Esophagus squamous epithelium (tissue), 4 donors: ENCODE data around the gene PIP5K1B.

Source experiments
- POLR2A ChIP-seq, 4 donors: fragments of 450-650 bp; IDR thresholded peaks; one replicate each; pipeline ENCODE4 v1.6.1; 2017; ENCODE audit warnings: antibody characterized with exemption in 4 of 4, mild to moderate bottlenecking in 4 of 4, moderate library complexity in 3 of 4
- TF ChIP-seq, protein P1 (sequence below), 6 experiments: fragments of 450-650 bp in 4 of 6; fragments of 200-600 bp in 2 of 6; sonication (generic) in 2 of 6; IDR thresholded peaks; one replicate each; pipeline ENCODE4 v1.5.1; 2016 to 2019; ENCODE audit warnings: antibody characterized with exemption in 6 of 6, mild to moderate bottlenecking in 4 of 6, moderate library complexity in 4 of 6

DNA sequence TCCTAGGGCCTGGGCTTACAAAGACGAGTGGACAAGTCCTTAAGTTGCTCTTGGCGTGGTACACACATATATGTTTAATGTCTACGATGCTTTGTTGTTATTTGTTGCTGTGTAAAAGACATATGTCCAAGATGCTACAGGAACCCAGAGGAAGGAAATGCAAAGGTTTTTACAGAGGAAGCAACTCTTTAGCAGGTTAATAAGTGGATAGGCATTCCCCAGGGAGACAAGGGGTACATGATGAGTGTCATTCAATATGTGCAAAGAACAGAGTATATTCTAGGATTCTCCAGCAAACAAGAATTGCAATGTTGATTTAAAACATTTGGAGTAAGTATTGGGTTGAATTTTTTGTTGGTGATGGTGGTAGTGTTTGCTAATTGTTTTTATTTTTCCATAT lies 92.1 kb downstream of the PIP5K1B start:
- TF ChIP-seq, protein P1, sequence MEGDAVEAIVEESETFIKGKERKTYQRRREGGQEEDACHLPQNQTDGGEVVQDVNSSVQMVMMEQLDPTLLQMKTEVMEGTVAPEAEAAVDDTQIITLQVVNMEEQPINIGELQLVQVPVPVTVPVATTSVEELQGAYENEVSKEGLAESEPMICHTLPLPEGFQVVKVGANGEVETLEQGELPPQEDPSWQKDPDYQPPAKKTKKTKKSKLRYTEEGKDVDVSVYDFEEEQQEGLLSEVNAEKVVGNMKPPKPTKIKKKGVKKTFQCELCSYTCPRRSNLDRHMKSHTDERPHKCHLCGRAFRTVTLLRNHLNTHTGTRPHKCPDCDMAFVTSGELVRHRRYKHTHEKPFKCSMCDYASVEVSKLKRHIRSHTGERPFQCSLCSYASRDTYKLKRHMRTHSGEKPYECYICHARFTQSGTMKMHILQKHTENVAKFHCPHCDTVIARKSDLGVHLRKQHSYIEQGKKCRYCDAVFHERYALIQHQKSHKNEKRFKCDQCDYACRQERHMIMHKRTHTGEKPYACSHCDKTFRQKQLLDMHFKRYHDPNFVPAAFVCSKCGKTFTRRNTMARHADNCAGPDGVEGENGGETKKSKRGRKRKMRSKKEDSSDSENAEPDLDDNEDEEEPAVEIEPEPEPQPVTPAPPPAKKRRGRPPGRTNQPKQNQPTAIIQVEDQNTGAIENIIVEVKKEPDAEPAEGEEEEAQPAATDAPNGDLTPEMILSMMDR (IDR thresholded peaks at IDR 0.05), result no peak
- TF ChIP-seq POLR2A (IDR thresholded peaks at IDR 0.05), result no peak
